Stomach (tissue), 4 donors: ENCODE data around the gene WDR44.

ENCODE experiments used
- CTCF ChIP-seq, 7 experiments: fragments of 450-650 bp in 4 of 7; fragments of 200-600 bp in 3 of 7; sonication (generic) in 3 of 7; IDR thresholded peaks; one replicate each; pipeline ENCODE4 v1.5.1; 2016 to 2019; ENCODE audit warnings: antibody characterized with exemption in 7 of 7, control low read depth in 2 of 7, mild to moderate bottlenecking in 1 of 7
- EP300 ChIP-seq: sonication (generic); formaldehyde crosslinking; IDR thresholded peaks from one replicate; pipeline ENCODE4 v1.6.1; 2017; ENCODE audit warnings: antibody characterized with exemption
- POLR2A ChIP-seq, 4 donors: fragments of 450-650 bp; IDR thresholded peaks; one replicate each; pipeline ENCODE4 v1.6.1; 2016; ENCODE audit warnings: antibody characterized with exemption in 4 of 4, control low read depth in 2 of 4, mild to moderate bottlenecking in 1 of 4, moderate library complexity in 1 of 4
- POLR2AphosphoS5 ChIP-seq, 3 donors: sonication (generic); formaldehyde crosslinking; IDR thresholded peaks; one replicate each; pipeline ENCODE4 v1.6.1; 2016; ENCODE audit warnings: antibody characterized with exemption in 3 of 3

GRCh38 chrX:118338930-118339329, 7.0 kb upstream of the WDR44 start:
- TF ChIP-seq EP300 (no peak), CTCF (IDR thresholded peaks at IDR 0.05) (no peak), POLR2A (IDR thresholded peaks at IDR 0.05) (no peak), POLR2AphosphoS5 (IDR thresholded peaks at IDR 0.05) (no peak)
